Osteocyte (in vitro differentiated cells): ENCODE results near the gene DUSP18. TPM values are rescaled to one million over a fixed set of nuclear protein-coding genes. Genes with fewer than 3 reads are reported as not detected.

Experiments used
- DNase-seq: peaks from one replicate; pipeline ENCODE4 v3.0.0; 2021; ENCODE audit warnings: mixed read lengths; ENCODE audit not compliant: unreplicated experiment; ENCODE audit errors: extremely low spot score
- H3K27ac Mint-ChIP-seq: one replicate; pipeline ENCODE4 v1.8.0; 2021; ENCODE audit warnings: mild to moderate bottlenecking, mixed read lengths; ENCODE audit not compliant: unreplicated experiment
- H3K27me3 Mint-ChIP-seq: one replicate; pipeline ENCODE4 v1.8.0; 2021; ENCODE audit warnings: mixed read lengths; ENCODE audit not compliant: unreplicated experiment
- H3K36me3 Mint-ChIP-seq: one replicate; pipeline ENCODE4 v1.8.0; 2021; ENCODE audit warnings: mixed read lengths; ENCODE audit not compliant: unreplicated experiment
- H3K4me1 Mint-ChIP-seq: one replicate; pipeline ENCODE4 v1.8.0; 2021; ENCODE audit warnings: mixed read lengths; ENCODE audit not compliant: unreplicated experiment
- H3K4me3 Mint-ChIP-seq: one replicate; pipeline ENCODE4 v1.8.0; 2021; ENCODE audit warnings: mild to moderate bottlenecking, moderate library complexity, mixed read lengths; ENCODE audit not compliant: unreplicated experiment
- H3K9me3 Mint-ChIP-seq: one replicate; pipeline ENCODE4 v1.8.0; 2021; ENCODE audit warnings: mixed read lengths; ENCODE audit not compliant: unreplicated experiment
- CTCF ChIP-seq: fragments of 200-600 bp; sonication (generic); IDR thresholded peaks from 2 replicates; pipeline ENCODE4 v1.5.0; 2021; ENCODE audit warnings: antibody characterized with exemption, mild to moderate bottlenecking, moderate library complexity
- total RNA-seq: library from RNA; stranded (reverse); gene quantifications from 2 replicates; pipeline ENCODE4 v1.2.1, GENCODE V29; 2021

DUSP18 gene
- total RNA-seq, 1 donor from 2014 or later, result 10.7 TPM

- no peak for DNase-seq
These were observed 27.7 kb upstream of the DUSP18 start for GRCh38 chr22:30695351-30695851.

GRCh38 chr22:30694640-30695350 is 27.1 kb upstream of the DUSP18 start, which contains the start of gene OSBP2:
Gene OSBP2 (plus strand): TSS chr22:30694874. CDS start chr22:30694910, 36 bp downstream.
- peak within 1 kb of the TSS; percentile 40 for H3K27ac Mint-ChIP-seq
- no peaks in the 10 kb centered on the region for H3K27me3 Mint-ChIP-seq
- H3K4me1 Mint-ChIP-seq, result peaks cover 16% of the 10 kb centered on the region
- peak within 1 kb of the TSS; percentile 84 for H3K4me3 Mint-ChIP-seq
- peak; percentile 85 for DNase-seq
- no peak for TF ChIP-seq CTCF
- H3K9me3 Mint-ChIP-seq, result no peaks in the 10 kb centered on the region
- no peaks in the 10 kb centered on the region for H3K36me3 Mint-ChIP-seq

More at GRCh38 chr22:30695351-30695851, 27.7 kb upstream of the DUSP18 start:
- Mint-ChIP-seq H3K4me3 (peak overlapping the region; percentile 71), H3K9me3 (no peaks in the 10 kb centered on the region), H3K27me3 (no peaks in the 10 kb centered on the region), H3K4me1 (peaks cover 16% of the 10 kb centered on the region), H3K27ac (peak overlapping the region; percentile 40), H3K36me3 (no peaks in the 10 kb centered on the region)
- no peak for TF ChIP-seq CTCF

- Mint-ChIP-seq H3K27me3 (no peaks in the 10 kb centered on the region), H3K4me1 (peaks cover 16% of the 10 kb centered on the region), H3K9me3 (no peaks in the 10 kb centered on the region), H3K27ac (no peak overlapping the region), H3K4me3 (peak overlapping the region; percentile 84), H3K36me3 (no peaks in the 10 kb centered on the region)
- no peak for DNase-seq
- no peak for TF ChIP-seq CTCF
These were observed 26.5 kb upstream of the DUSP18 start for GRCh38 chr22:30694171-30694639.

- DNase-seq, result no peak
- Mint-ChIP-seq H3K4me1 (peaks cover 16% of the 10 kb centered on the region), H3K9me3 (no peaks in the 10 kb centered on the region), H3K4me3 (no peak overlapping the region), H3K36me3 (no peaks in the 10 kb centered on the region), H3K27ac (no peak overlapping the region), H3K27me3 (no peaks in the 10 kb centered on the region)
- no peak for TF ChIP-seq CTCF
These were observed 23.5 kb upstream of the DUSP18 start for GRCh38 chr22:30691204-30691603.

GRCh38 chr22:30689622-30690021 is 21.9 kb upstream of the DUSP18 start:
- Mint-ChIP-seq H3K36me3 (no peaks in the 10 kb centered on the region), H3K4me1 (peaks cover 7% of the 10 kb centered on the region), H3K27ac (no peak overlapping the region), H3K27me3 (no peaks in the 10 kb centered on the region), H3K9me3 (no peaks in the 10 kb centered on the region), H3K4me3 (no peak overlapping the region)
- no peak for TF ChIP-seq CTCF
- DNase-seq, result no peak
